ENCODE data around the gene ZNF420. TPM values are rescaled to one million over a fixed set of nuclear protein-coding genes. Genes with fewer than 3 reads are reported as not detected.

The ZNF420 gene
- total and polyA plus RNA-seq, 2 of the 13 experiments (the other 11 are each of a cell fraction or from before 2014, with no cell fraction given): 1.4 to 6.6 TPM

DNA sequence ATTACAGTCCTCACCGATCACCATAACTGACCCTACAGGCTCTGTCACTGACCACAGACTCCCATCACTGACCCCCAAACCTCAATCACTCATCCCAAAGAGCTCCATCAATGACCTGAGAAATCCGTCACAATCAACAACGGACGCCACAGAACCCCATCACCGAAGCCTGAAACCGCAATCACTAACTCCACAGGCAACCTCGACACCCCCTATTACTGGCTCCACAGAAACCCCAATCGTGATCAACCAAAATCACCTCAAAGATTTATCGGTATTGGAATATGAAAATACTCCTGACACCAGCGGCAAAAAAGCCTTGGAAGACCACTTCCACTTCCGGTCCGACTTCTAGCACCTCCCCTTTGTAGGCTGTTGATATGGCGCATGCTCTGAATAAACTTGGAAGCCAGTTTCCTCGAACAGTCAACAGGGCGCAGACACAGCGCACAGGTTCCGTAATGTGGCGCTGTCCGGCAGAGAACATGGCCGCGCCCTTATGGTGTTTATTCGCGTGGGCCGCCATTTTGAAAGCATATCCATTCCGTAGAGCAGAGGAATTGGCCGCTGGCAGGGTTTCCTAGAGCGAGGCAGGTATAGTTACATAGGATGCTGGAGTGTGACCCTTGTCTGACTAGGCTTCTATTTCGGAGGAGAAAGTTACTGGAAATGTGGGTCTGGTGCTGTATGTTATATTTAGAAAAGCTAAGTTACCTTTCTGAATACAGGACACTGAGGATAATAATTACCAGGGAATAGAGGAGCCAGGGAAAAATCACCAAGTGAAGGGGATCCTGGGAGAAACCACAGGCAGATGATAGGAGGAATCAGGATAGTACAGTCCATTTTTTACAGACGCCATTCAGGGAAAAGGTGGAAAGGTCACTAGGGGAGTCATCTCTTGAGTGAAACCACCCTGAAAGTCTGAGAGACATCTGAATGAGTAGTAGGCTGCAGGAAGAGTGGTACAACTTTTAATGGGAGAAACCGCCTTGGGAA, 94.4 kb downstream of the ZNF420 start, which contains the start of gene ZNF585A (continued):
- no peak for TF ChIP-seq HNRNPH1 (optimal IDR thresholded peaks at IDR 0.05; ENCODE audit: low read depth, low read length)
- TF ChIP-seq ZNF350 (CRISPR knock-in tag; IDR thresholded peaks at IDR 0.05; ENCODE audit: borderline replicate concordance, low read depth): peak; percentile 57; the same call in 1 of the 2 replicates
- TF ChIP-seq AHR (CRISPR knock-in tag; IDR thresholded peaks at IDR 0.05): 0 out of 2 replicates have a peak, but pooled peaks have one; percentile 60
- TF ChIP-seq NR2F6 (IDR thresholded peaks at IDR 0.05): no peak
- no peak for TF ChIP-seq NR2F6 (CRISPR knock-in tag; IDR thresholded peaks at IDR 0.05)
- TF ChIP-seq ZNF605 (CRISPR knock-in tag; IDR thresholded peaks at IDR 0.05): peak; percentile 79; the same call in 1 of the 2 replicates
- peak; percentile 33; the same call in 1 of the 2 replicates for TF ChIP-seq ZFY (CRISPR knock-in tag; IDR thresholded peaks at IDR 0.05)
- no peak for TF ChIP-seq PTBP1 (IDR thresholded peaks at IDR 0.05; ENCODE audit: low read depth, low read length, poor library complexity, severe bottlenecking)
- no peak for TF ChIP-seq ZNF720 (CRISPR knock-in tag; IDR thresholded peaks at IDR 0.05)
- peak; percentile 92 for TF ChIP-seq HCFC1 (IDR thresholded peaks at IDR 0.05; ENCODE audit: low read depth, low read length)
- TF ChIP-seq TGIF2 (CRISPR knock-in tag; IDR thresholded peaks at IDR 0.05): no peak
- peak; percentile 97 for TF ChIP-seq IRF2 (CRISPR knock-in tag; IDR thresholded peaks at IDR 0.05)
- TF ChIP-seq ZNF343 (CRISPR knock-in tag; IDR thresholded peaks at IDR 0.05): 0 out of 2 replicates have a peak, but pooled peaks have one; percentile 28
- TF ChIP-seq DR1 (CRISPR knock-in tag; IDR thresholded peaks at IDR 0.05): no peak
- TF ChIP-seq, protein P1, sequence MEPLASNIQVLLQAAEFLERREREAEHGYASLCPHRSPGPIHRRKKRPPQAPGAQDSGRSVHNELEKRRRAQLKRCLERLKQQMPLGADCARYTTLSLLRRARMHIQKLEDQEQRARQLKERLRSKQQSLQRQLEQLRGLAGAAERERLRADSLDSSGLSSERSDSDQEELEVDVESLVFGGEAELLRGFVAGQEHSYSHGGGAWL (CRISPR knock-in tag; IDR thresholded peaks at IDR 0.05): no peak
- TF ChIP-seq HMGA1 (CRISPR knock-in tag; conservative IDR thresholded peaks at IDR 0.05): no peak
- TF ChIP-seq CBX2 (IDR thresholded peaks at IDR 0.05; ENCODE audit: low read depth, low read length): no peak
- TF ChIP-seq CBX2 (CRISPR knock-in tag; IDR thresholded peaks at IDR 0.05; ENCODE audit: low read depth): no peak
- TF ChIP-seq ERF (CRISPR knock-in tag; IDR thresholded peaks at IDR 0.05): peak; percentile 53
- TF ChIP-seq, protein P2, sequence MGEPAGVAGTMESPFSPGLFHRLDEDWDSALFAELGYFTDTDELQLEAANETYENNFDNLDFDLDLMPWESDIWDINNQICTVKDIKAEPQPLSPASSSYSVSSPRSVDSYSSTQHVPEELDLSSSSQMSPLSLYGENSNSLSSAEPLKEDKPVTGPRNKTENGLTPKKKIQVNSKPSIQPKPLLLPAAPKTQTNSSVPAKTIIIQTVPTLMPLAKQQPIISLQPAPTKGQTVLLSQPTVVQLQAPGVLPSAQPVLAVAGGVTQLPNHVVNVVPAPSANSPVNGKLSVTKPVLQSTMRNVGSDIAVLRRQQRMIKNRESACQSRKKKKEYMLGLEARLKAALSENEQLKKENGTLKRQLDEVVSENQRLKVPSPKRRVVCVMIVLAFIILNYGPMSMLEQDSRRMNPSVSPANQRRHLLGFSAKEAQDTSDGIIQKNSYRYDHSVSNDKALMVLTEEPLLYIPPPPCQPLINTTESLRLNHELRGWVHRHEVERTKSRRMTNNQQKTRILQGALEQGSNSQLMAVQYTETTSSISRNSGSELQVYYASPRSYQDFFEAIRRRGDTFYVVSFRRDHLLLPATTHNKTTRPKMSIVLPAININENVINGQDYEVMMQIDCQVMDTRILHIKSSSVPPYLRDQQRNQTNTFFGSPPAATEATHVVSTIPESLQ (CRISPR knock-in tag; conservative IDR thresholded peaks at IDR 0.05): 0 out of 2 replicates have a peak, but pooled peaks have one; percentile 19
- TF ChIP-seq ZNF451 (CRISPR knock-in tag; IDR thresholded peaks at IDR 0.05): no peak
- no peak for TF ChIP-seq EED (CRISPR knock-in tag; IDR thresholded peaks at IDR 0.05)
- TF ChIP-seq ZFP41 (CRISPR knock-in tag; IDR thresholded peaks at IDR 0.05; ENCODE audit: borderline replicate concordance): no peak
- TF ChIP-seq HOXA3 (CRISPR knock-in tag; IDR thresholded peaks at IDR 0.05): peak; percentile 89
- no peak for TF ChIP-seq ZNF232 (CRISPR knock-in tag; IDR thresholded peaks at IDR 0.05; ENCODE audit: borderline replicate concordance)
- TF ChIP-seq, protein P3, sequence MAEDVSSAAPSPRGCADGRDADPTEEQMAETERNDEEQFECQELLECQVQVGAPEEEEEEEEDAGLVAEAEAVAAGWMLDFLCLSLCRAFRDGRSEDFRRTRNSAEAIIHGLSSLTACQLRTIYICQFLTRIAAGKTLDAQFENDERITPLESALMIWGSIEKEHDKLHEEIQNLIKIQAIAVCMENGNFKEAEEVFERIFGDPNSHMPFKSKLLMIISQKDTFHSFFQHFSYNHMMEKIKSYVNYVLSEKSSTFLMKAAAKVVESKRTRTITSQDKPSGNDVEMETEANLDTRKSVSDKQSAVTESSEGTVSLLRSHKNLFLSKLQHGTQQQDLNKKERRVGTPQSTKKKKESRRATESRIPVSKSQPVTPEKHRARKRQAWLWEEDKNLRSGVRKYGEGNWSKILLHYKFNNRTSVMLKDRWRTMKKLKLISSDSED (CRISPR knock-in tag; IDR thresholded peaks at IDR 0.05): no peak
- TF ChIP-seq, protein P4, sequence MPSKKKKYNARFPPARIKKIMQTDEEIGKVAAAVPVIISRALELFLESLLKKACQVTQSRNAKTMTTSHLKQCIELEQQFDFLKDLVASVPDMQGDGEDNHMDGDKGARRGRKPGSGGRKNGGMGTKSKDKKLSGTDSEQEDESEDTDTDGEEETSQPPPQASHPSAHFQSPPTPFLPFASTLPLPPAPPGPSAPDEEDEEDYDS (CRISPR knock-in tag; IDR thresholded peaks at IDR 0.05): peak; percentile 30; the same call in 1 of the 2 replicates

Measured in HepG2 (cell line).